HepG2 (cell line): ENCODE measurements around the gene TMEM50B. TPM values are rescaled to one million over a fixed set of nuclear protein-coding genes. Genes with fewer than 3 reads are reported as not detected.
A peak's percentile ranks its signal among the peaks of the same experiment; 100 is the strongest.

Experiments used
- AGO1 ChIP-seq: fragments of 200-400 bp; formaldehyde crosslinking; IDR thresholded peaks from 2 replicates; pipeline ENCODE4 v1.6.1; 2017; ENCODE audit warnings: mild to moderate bottlenecking, low read depth, low read length, moderate library complexity; ENCODE audit not compliant: poor library complexity, severe bottlenecking
- ARID4A ChIP-seq: sonication (generic); formaldehyde crosslinking; IDR thresholded peaks from 2 replicates; pipeline ENCODE4 v1.5.0; 2020; ENCODE audit warnings: mild to moderate bottlenecking, missing genetic modification reagents, borderline replicate concordance
- CCDC6 ChIP-seq: sonication (generic); formaldehyde crosslinking; IDR thresholded peaks from 2 replicates; pipeline ENCODE4 v1.8.1; 2022; ENCODE audit warnings: mild to moderate bottlenecking, missing genetic modification reagents, moderate library complexity
- CHD2 ChIP-seq: IDR thresholded peaks from 2 replicates; pipeline ENCODE4 v1.6.1; 2011; ENCODE audit warnings: low read depth, low read length, improper control_type of control experiment
- FOSL2 ChIP-seq: sonication (generic); formaldehyde crosslinking; IDR thresholded peaks from 2 replicates; pipeline ENCODE4 v1.4.0; 2020; ENCODE audit warnings: missing genetic modification reagents
- HIVEP1 ChIP-seq: sonication (generic); formaldehyde crosslinking; IDR thresholded peaks from 2 replicates; pipeline ENCODE4 v1.4.0; 2020; ENCODE audit warnings: mild to moderate bottlenecking, missing genetic modification reagents
- KDM3A ChIP-seq: IDR thresholded peaks from 2 replicates; pipeline ENCODE4 v1.6.1; 2018; ENCODE audit warnings: low read depth, missing compliant biosample characterization
- POGZ ChIP-seq: sonication (generic); formaldehyde crosslinking; IDR thresholded peaks from 2 replicates; pipeline ENCODE4 v1.4.0; 2020; ENCODE audit warnings: mild to moderate bottlenecking, missing genetic modification reagents
- STAT6 ChIP-seq: sonication (generic); formaldehyde crosslinking; IDR thresholded peaks from 2 replicates; pipeline ENCODE4 v1.4.0; 2020; ENCODE audit warnings: missing genetic modification reagents, mild to moderate bottlenecking, borderline replicate concordance
- TFDP1 ChIP-seq: IDR thresholded peaks from 2 replicates; pipeline ENCODE4 v1.6.1; 2016; ENCODE audit warnings: missing compliant biosample characterization, missing genetic modification reagents, borderline replicate concordance
- ZNF280D ChIP-seq: sonication (generic); formaldehyde crosslinking; IDR thresholded peaks from 2 replicates; pipeline ENCODE4 v1.5.1; 2020; ENCODE audit warnings: mild to moderate bottlenecking, missing genetic modification reagents
- ZNF512B ChIP-seq: sonication (generic); formaldehyde crosslinking; IDR thresholded peaks from 2 replicates; pipeline ENCODE4 v1.5.1; 2020; ENCODE audit warnings: missing genetic modification reagents, mild to moderate bottlenecking, borderline replicate concordance
- ZNF614 ChIP-seq: IDR thresholded peaks from 2 replicates; pipeline ENCODE4 v1.6.1; 2018; ENCODE audit warnings: missing biosample characterization, missing genetic modification reagents, inconsistent platforms, borderline replicate concordance
- polyA plus RNA-seq, 8 experiments: library from polyadenylated mRNA; depleted of rRNA in 3 of 8; stranded (reverse) in 7 of 8; unstranded in 1 of 8; fragments of >200 nt; fragmentation: Illumina TruSeq in 4 of 8; extraction: Trizol in 4 of 8; gene quantifications; 2 replicates each; pipeline versions ENCODE4 v1.2.1 to v1.2.3, GENCODE V29; 2011 to 2016; ENCODE audit warnings: low read depth in 4 of 8, missing spikeins in 1 of 8, mixed read lengths in 1 of 8; ENCODE audit not compliant: insufficient read depth in 1 of 8
- total RNA-seq, 5 experiments: library from RNA; depleted of rRNA; stranded (reverse); fragments of >200 nt; fragmentation: Illumina TruSeq; extraction: Trizol; gene quantifications; 2 replicates each; pipeline ENCODE4 v1.2.3, GENCODE V29; 2016; ENCODE audit warnings: low read depth in 1 of 5

The TMEM50B gene
- total and polyA plus RNA-seq, 2 of the 13 experiments (the other 11 are each of a cell fraction or from before 2014, with no cell fraction given) = 29.9 to 46.3 TPM

- peak; percentile 60; the same call in 1 of the 2 replicates for TF ChIP-seq ZNF614
- no peak for TF ChIP-seq ZNF512B (CRISPR knock-in tag)
- peak; percentile 71; the same call in 1 of the 2 replicates for TF ChIP-seq HIVEP1 (CRISPR knock-in tag)
- no peak for TF ChIP-seq STAT6 (CRISPR knock-in tag)
- peak; percentile 62; the same call in 1 of the 2 replicates for TF ChIP-seq TFDP1
- peak; percentile 57; the same call in 1 of the 2 replicates for TF ChIP-seq CCDC6 (CRISPR knock-in tag)
- TF ChIP-seq CHD2 = no peak
- peak; percentile 30; the same call in 1 of the 2 replicates for TF ChIP-seq FOSL2 (CRISPR knock-in tag)
- peak; percentile 91; the same call in 1 of the 2 replicates for TF ChIP-seq ARID4A
- TF ChIP-seq KDM3A (CRISPR knock-in tag) = 0 out of 2 replicates have a peak, but pooled peaks have one; percentile 19
- no peak for TF ChIP-seq ZNF280D (CRISPR knock-in tag)
- peak; percentile 62 for TF ChIP-seq AGO1
- TF ChIP-seq POGZ = peak; percentile 62
These were observed 11.8 kb upstream of the TMEM50B start, which contains the start of gene DNAJC28 (continued) for GRCh38 chr21:33491373-33492102.
